ENCODE measurements around the gene ZNF75A.

DNA sequence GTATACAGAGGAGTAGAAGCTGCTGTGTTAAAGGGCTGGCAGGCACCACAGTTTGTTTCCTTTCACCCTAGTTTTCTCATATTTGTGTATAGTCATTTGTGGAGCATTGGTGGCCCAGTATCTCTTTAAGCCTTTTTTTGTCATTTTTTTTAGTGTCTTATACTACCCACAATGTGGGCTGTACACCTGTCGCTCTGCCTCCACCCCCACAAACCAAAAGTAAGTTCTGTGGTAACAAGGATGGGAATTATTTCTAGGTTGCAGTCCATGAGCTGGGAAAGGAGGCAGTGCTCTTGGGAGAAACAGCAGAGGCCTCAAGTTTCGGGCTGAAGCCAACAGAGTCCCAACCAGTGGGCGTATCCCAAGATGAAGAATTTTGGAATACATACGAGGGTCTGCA is 6.2 kb downstream of the ZNF75A start:
- TF ChIP-seq, protein P1, sequence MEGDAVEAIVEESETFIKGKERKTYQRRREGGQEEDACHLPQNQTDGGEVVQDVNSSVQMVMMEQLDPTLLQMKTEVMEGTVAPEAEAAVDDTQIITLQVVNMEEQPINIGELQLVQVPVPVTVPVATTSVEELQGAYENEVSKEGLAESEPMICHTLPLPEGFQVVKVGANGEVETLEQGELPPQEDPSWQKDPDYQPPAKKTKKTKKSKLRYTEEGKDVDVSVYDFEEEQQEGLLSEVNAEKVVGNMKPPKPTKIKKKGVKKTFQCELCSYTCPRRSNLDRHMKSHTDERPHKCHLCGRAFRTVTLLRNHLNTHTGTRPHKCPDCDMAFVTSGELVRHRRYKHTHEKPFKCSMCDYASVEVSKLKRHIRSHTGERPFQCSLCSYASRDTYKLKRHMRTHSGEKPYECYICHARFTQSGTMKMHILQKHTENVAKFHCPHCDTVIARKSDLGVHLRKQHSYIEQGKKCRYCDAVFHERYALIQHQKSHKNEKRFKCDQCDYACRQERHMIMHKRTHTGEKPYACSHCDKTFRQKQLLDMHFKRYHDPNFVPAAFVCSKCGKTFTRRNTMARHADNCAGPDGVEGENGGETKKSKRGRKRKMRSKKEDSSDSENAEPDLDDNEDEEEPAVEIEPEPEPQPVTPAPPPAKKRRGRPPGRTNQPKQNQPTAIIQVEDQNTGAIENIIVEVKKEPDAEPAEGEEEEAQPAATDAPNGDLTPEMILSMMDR (IDR thresholded peaks at IDR 0.05) = no peak
- TF ChIP-seq POLR2AphosphoS5 (IDR thresholded peaks at IDR 0.05; ENCODE audit: low read depth, low read length) (no peak), SIN3A (IDR thresholded peaks at IDR 0.05; ENCODE audit: borderline replicate concordance, insufficient read depth, low read depth, low read length) (no peak)
- TF ChIP-seq, protein P2, sequence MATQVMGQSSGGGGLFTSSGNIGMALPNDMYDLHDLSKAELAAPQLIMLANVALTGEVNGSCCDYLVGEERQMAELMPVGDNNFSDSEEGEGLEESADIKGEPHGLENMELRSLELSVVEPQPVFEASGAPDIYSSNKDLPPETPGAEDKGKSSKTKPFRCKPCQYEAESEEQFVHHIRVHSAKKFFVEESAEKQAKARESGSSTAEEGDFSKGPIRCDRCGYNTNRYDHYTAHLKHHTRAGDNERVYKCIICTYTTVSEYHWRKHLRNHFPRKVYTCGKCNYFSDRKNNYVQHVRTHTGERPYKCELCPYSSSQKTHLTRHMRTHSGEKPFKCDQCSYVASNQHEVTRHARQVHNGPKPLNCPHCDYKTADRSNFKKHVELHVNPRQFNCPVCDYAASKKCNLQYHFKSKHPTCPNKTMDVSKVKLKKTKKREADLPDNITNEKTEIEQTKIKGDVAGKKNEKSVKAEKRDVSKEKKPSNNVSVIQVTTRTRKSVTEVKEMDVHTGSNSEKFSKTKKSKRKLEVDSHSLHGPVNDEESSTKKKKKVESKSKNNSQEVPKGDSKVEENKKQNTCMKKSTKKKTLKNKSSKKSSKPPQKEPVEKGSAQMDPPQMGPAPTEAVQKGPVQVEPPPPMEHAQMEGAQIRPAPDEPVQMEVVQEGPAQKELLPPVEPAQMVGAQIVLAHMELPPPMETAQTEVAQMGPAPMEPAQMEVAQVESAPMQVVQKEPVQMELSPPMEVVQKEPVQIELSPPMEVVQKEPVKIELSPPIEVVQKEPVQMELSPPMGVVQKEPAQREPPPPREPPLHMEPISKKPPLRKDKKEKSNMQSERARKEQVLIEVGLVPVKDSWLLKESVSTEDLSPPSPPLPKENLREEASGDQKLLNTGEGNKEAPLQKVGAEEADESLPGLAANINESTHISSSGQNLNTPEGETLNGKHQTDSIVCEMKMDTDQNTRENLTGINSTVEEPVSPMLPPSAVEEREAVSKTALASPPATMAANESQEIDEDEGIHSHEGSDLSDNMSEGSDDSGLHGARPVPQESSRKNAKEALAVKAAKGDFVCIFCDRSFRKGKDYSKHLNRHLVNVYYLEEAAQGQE (IDR thresholded peaks at IDR 0.05; ENCODE audit: insufficient read depth in 1 of 2, low read depth in 2 of 2, low read length in 1 of 2) = no peak

Measured in Panc1 (cell line).